DLD1 (cell line): ENCODE data around the gene GET4.
"Not testable (repeated sequence)": the region's sequence is repeated elsewhere in the genome, so short reads cannot be mapped to it uniquely, and the experiment has no call there.

Experiments used
- in situ Hi-C: cut with HindIII; loops from 2 replicates; pipeline ENCODE4 v1.10.0; 2017; ENCODE audit warnings: low sequenced_read_pairs

GET4 gene

GRCh38 chr7:868189-868486, 8.2 kb upstream of the GET4 start:
- in situ Hi-C loops, result no loop called here

GRCh38 chr7:869348-869747, 7.0 kb upstream of the GET4 start:
- in situ Hi-C loops, result no loop called here

DNA sequence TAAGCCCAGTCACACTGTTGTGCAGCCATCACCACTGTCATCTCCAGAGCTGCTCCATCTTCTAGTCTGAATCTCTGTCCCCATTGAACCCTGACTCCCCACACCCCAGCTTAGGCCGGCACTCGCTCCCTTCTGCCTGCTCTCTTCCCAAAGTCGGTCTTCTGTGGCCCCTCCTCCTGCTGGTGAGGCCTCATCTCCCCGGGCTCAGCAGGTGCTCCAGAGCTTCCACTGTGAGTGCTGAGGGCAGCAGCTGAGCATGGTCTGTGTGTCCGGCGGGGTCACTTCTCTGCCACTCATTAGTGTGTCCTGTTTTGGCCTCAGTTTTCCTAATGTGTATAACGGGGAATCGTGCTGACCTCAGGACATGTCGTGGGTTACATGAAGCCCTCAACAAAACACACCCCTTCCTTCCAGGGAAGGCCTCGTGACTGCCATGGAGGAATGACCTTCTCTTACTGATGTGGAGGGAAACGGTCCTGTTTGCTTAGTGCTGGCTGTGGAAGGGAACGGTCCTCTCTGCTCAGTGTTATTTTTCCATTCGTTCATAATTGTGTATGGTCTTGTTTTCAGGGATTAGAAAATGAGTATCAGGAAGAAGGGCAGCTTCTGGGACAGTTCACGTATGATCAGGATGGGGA, 4.3 kb upstream of the GET4 start:
- in situ Hi-C loops, result no loop called here

- in situ Hi-C loops, result not testable (repeated sequence)
Observed at GRCh38 chr7:872685-873084, 3.7 kb upstream of the GET4 start.

DNA sequence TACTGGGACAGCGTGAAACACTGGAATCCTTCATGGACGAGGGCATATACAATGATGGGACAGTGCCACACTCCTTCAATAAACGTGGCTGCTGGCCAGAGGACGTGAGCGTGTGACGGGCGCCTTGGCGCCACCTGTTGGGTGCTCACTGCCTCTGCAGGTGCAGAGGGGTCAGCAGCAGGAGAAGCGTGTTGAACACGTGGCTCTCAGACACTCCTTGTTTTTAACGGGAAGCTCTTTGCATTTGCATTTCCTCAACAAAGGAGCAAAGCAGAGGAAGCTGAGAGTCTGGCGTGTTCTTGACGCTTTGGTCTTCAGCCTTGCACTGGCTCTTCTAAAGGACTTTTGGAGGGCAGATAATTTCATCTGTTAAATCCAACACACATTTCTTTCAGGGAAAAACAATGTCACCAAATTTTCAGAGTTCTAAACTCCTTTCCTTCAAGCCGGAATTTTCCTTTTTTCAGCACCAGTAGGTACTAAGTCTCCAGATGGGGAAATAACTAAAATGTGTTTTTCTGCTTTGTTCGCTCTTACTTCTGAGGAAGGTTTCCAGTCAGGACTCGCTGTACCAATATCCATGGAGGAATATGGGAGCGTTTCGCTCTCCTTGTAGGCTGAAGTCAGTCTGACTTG, 2.9 kb upstream of the GET4 start:
- in situ Hi-C loops, result no loop called here

- in situ Hi-C loops, result no loop called here
Observed at GRCh38 chr7:874031-874749, 2.2 kb upstream of the GET4 start.

DNA sequence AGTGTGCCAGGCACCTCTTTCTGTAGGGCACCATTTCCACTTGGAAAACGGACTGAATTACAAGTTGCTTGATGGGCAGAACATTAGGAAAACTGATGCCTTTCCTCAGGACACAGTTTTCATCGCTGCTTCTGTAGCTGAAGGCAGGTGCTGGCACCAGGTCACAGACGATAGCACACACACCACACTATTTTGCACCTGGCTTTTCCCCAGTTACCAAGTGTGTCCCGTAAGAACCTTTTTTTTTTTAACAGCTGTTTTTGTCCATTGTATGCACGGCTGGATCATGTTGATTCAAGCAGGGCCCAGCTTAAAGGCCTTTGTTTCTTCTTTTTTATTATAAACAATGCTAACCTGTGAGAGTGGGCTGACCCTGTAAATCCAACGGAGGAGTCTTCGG, 1.3 kb upstream of the GET4 start:
- in situ Hi-C loops, result no loop called here

- in situ Hi-C loops, result no loop called here
Observed at GRCh38 chr7:875476-876076, 778 bp upstream of the GET4 start.

GRCh38 chr7:876972-877311, 588 bp downstream of the GET4 start:
- in situ Hi-C loops, result no loop called here

GRCh38 chr7:877312-878232, 1.2 kb downstream of the GET4 start:
- in situ Hi-C loops, result no loop called here

DNA sequence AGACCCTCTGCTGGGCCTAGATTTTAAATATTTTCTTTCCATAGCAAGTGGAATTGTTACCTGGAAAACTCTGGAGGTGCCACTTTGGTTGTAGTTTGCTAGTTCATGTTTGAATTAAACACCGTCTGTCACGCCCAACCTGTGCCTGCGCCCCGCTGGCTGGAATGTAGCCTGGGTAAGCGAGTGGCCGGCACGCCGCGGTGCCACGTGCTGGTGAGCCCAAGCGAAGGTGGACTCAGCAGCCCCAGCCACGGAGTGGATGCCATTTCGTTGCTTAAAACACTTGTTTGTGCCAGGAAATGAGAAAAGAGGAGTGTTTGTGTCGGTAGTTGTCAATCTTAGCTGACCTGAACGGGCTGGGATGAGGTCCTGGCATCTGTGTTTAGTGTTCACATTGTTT, 2.7 kb downstream of the GET4 start:
- in situ Hi-C loops, result no loop called here

- in situ Hi-C loops, result no loop called here
Observed at GRCh38 chr7:879706-880105, 3.4 kb downstream of the GET4 start.

DNA sequence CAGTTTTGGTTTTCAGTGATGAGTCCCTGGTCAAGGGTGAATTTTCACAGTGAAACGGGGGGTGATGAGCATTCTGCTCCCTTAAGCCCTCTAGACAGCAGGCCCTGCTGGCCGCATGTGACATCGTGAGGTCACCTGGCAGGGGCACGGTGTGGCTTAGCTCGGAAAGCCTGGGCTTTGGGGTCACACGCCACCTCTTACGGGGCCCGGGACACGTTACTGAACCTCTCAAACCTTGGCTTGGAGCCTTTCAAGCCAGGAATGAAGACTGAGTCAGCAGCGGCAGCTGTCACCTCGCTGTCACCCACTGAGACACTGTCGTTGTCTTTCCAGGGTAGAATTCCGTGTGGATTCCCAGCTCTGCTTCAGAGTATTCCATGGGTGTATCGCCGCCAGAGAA, 4.1 kb downstream of the GET4 start:
- in situ Hi-C loops, result no loop called here

DNA sequence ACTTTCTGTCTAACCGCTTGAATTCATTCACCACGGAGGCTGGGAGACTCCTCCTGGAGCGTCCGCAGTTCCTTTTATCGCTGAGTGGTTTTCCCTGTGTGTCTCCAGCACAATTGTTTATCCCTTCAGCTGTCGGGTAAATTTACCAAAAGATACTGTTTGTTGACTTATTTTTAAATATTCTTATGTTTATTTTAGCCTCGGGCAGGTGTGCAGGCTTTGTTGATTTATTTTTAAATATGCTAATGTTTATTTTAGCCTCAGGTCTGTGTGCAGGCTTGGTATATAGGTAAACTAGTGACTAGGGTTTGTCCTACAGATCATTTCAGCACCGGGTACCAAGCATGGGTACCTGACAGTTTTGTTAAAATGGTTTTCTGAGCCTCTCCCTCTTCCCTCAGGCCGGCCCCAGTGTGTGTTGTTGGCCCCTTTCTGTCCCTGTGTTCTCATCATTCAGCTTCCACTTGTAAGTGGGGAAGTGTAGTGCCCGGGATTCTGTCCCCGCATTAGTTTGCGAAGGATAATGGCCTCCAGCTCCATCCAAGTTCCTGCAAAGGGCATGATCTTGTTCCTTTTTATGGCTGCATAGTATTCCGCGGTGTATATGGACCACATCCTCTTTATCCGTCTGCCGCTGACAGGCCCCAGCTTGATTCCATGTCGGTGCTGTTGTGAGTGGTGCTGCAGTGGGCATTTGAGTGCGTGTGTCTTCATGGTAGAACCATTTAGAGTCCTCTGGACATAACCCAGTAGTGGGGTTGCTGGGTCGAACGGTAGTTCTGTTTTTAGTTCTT, 5.3 kb downstream of the GET4 start:
- in situ Hi-C loops, result no loop called here

GRCh38 chr7:882336-883035, 6.1 kb downstream of the GET4 start:
- in situ Hi-C loops, result no loop called here

DNA sequence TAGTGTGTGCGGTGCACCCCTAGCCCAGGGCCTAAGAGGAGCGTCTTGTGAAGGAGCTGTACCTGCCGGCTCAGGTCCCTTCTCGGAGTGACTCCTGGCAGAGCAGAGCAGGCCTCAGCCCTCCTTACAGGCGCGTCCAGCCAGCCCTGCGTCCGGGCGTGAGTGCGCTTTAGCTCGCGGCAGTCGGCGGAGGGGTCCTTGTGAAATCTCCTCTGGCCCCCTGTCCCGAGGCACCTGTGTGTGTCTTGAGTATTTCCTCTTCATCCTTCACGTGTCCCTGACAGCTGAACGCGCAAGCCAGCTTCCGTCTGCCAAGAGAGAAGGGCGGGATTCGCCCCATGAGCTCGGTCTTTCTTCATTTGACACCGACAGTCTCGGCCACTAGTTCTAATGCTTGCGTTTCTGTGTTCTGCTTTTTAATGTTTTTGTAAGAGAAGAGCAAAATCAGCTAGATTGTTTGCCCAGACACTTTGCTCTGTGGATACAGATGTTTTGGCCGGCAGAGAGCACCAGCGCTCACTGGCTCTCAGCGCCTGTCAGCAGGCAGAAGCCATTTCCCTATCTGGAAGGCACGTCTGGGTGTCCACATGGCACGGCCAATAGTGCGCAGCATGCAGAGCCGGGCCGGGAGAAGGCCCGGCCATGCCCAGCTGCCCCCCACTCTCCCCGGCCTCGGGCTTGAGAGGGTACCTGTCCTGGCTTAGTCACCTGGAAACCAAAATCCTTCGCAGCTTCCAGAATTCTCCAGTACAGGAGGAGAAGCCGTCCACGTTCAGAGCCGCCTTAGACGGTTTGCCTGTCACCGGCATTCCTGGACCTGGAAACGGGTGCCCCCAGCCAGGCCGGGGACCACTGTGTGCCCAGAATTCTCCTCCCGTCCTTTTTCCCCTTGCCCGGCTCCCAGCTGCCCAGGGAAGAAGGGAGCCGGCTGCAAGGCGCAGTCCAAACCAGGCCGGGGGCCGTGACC, 7.0 kb downstream of the GET4 start:
- in situ Hi-C loops, result no loop called here

GRCh38 chr7:884191-885003, 8.0 kb downstream of the GET4 start:
- in situ Hi-C loops, result no loop called here
